HG03439 (cell line): ENCODE measurements around the gene TREX2.

Source experiments
- ATAC-seq: cut with Tn5 transposase; IDR thresholded peaks from one replicate; pipeline ENCODE4 v1.9.1; 2021; ENCODE audit warnings: mild to moderate bottlenecking, moderate library complexity; ENCODE audit not compliant: unreplicated experiment

TREX2 gene

GRCh38 chrX:153457136-153457825 lies 11.4 kb upstream of the TREX2 start:
- ATAC-seq = no peak

DNA sequence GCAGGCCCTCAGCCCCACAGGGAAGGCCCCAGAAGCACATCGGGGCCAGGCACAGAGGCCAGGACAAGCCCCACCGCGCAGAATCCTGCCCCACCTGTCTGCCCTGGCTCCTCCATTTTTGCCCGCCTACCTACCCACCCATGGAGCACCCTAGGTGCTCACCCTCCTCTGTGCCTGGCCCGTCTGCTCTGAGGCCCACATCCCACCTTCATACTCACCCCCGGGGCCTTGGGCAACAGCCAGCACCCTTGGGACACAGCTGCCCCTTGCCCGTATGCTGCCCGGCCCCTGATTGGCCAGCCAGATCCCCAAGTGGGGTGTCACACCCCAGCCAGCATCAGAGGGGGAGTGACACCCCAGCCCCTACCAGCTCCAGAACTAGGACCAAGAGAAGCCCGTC lies 10.8 kb upstream of the TREX2 start:
- no peak for ATAC-seq

DNA sequence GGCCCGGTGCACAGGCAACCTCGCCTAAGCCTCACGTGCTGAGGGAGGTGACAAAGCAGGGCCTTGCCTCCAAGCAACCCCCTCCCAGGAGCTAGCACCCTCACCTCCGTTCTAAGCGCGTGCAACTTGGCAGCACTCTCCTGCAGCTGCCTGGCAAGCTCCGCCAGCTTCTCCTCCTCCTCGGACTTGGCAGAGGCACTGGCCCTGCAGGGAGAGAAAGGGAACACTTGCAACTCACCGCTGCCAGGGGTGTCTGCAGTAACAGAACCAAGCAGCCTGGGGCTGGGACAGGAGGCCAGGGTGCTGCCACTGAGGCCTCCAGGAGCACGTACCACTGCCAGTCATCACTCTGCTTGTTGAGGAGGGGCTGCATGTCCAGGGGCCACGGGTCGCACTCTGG lies 10.3 kb upstream of the TREX2 start:
- no peak for ATAC-seq

DNA sequence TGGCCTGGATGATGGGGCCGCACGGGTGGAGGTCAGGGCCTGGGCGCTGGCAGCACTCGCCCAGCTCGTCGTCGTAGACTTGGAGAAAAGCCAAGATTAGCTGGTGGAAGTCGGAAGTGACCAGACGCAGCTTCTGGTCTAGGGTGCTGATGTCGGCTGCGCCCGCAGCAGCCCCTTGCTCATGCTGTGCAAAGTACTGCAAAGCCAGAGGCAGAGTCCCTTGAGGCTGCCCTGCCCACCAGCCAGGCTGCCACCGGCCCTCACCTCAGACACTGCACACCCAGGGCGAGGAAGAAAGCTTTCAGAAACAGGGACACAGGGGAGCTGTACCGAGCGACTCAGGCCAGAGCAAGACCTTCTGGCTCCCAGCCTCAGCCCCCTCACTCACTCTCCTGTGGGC lies 9.7 kb upstream of the TREX2 start:
- no peak for ATAC-seq

- no peak for ATAC-seq
These were observed 9.2 kb upstream of the TREX2 start for GRCh38 chrX:153454901-153455550.

DNA sequence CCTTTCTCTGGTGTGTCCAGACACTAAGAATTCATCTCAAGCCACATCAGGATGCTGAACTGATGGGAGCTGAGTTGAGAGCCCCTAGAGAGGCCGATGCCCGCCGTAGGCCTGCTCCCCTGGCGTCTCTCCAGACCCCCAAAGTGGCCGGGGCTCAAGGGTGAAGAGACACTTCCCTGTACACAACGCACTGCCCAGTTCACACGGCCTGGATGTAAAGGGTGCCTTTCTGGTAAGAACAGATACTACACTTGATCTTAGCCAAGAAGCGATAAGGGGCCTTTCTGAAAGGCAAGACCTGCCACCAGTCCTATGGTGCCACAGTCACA lies 5.1 kb upstream of the TREX2 start:
- no peak for ATAC-seq

DNA sequence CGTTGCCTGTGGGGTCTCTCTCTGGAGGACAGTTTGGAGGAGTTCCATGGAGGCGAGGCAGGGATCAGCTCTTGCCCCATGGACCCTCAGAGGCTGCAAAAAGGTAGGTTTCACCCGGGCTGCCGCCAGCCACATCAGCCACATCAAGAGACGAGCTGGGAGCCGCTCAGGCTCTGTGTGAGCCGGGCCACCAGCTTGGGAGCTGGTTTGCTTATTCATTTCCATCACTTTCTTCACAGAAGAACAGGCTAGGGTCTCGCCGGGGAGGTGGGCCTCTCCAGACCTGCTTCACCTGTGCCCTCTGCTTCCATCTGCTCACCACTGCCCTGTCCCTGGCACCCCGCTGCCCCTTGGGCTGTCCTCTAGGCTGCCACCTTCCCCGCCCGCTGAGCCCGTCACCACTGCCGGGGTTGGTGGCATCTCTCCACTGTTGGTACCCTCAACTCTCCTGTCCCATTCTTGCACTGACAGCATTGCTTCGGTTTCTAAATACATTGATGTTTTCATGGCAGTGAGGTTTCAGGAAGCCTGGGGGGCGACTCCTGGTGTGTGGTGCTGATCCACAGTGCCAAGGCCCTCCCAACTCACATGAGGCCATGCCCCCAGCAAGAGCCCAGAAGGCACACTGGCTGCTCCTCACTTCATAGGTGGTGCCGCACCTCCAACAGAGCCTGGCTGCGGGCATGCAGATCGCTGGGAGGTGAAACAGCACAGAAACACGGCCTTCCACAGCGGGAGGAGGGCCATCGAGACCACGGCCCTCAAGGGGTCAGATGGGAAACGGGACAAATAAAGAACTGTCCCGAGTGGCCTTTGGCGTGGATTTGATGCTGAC lies 4.5 kb upstream of the TREX2 start:
- no peak for ATAC-seq

- ATAC-seq = no peak
These were observed 3.7 kb upstream of the TREX2 start for GRCh38 chrX:153449368-153450113.

DNA sequence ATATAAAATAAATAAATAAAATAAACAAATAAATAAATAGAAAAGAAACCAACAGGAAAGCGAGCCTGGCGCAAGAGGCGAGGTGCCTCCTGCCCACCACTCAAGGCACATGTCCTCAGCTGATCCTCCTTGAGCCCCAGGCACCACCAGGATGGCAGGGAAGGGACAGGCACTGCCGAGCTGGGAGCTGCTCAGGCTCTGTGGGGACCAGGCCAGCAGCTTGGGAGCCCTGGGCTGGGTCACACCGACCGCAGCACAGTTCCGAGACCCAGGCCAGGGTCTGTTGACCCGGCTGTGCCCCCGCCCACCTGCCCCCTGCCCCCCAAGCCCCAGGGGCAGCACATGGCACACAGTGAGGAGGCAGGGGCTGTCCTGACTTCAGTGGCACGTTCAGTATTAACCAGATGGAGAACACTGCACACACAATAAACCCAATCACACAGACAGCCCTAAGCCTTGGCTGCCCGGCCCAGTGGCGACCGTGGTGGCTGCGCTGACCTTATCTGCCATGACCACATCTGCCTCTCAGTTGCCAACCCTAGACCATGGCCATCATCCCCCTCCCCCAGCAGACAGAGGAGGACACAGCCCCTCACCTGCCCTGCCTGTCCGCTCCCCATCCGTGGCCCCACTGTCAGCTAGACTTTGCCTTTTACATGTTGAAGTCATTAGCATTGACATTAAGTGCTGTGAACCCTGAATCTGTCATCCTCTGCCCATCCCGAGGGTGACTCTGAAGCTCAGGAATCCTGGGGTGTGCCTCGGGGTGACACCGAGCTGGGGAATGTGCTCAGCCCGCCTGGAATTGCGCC lies 2.9 kb upstream of the TREX2 start:
- ATAC-seq = no peak

DNA sequence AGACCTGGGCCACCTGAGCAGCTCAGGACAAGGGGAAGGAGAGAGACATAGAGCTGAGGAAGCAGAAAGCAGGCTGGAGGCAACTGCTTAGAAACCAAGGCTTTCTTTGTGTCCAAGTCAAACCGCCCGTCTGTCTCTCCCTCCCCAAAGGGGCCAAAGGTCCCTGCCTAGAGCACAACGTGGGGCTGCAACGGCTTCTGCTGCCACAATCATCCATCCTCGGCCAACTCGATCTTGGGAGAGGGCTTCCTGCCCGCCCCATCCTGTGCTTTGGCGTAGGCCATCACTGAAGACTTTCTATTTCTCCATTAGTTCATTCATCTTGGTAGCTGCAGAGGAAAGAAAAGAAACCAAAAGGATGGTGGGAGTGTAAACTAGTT lies 1.7 kb upstream of the TREX2 start:
- no peak for ATAC-seq

DNA sequence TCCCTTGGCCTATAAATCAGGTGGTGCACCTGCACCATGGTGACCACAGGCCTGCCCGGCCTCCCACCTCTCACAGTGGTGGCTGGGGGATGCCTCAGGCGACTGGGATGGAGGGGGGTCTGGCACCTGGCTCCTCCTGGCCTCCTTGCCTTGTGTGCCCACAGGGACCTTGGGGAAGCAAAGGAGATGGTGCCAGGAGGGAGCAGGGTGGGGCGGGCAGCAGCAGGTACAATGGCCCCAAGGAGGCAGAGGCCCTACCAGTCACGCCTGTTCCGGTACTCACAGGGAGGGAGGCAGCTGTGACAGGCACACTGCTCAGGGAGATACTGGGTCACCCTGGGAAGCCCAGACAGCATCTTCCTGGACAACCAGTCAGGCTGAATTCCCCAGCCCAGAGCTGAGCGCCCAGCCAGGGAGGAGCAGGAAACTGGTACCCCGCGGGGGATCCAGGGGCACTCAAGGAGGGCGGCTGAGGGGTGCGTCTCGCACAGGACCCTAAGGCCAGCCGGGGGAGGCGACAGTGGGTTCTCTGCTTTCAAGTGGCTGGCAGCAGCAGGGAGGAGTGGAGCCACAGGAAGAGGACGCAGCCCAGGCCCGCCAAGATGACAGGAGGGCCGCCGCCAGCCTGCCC lies 1.2 kb upstream of the TREX2 start:
- no peak for ATAC-seq

GRCh38 chrX:153446636-153446936 lies 730 bp upstream of the TREX2 start:
- ATAC-seq = no peak

- no peak for ATAC-seq
These were observed 575 bp downstream of the TREX2 start for GRCh38 chrX:153445106-153445855.

DNA sequence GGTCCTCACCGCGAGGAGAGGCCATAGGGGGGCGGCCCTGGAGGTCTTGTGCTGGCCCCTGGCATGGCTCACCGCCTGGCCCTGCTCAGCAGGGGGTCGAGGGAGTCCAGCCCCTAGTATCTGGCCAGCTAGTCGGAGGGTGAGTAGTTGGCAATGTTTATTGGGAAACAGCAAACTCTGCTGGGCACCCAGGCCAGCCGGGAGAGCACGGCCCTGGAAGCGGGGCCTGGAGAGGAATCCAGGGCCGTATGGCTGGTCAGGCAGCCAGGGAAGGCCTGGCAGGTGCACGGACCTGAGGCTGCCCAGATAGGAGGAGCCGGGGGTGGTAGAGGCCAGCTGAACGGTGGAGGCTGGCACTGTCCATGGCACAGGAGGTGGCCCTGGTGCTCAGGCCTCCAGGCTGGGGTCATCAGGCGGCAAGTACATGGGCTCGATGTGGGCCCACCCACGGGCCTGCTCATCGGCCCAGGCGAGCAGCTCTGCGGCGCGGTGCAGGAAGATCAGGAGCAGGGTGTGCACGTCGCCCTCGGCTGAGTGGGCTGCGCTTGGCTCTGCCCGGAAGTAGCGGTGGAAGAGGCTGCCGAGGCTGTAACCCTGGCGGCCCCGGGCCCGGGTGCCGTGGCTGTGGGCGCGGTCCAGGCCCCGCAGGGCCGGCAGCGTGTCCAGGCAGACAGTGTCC lies 1.4 kb downstream of the TREX2 start:
- no peak for ATAC-seq

DNA sequence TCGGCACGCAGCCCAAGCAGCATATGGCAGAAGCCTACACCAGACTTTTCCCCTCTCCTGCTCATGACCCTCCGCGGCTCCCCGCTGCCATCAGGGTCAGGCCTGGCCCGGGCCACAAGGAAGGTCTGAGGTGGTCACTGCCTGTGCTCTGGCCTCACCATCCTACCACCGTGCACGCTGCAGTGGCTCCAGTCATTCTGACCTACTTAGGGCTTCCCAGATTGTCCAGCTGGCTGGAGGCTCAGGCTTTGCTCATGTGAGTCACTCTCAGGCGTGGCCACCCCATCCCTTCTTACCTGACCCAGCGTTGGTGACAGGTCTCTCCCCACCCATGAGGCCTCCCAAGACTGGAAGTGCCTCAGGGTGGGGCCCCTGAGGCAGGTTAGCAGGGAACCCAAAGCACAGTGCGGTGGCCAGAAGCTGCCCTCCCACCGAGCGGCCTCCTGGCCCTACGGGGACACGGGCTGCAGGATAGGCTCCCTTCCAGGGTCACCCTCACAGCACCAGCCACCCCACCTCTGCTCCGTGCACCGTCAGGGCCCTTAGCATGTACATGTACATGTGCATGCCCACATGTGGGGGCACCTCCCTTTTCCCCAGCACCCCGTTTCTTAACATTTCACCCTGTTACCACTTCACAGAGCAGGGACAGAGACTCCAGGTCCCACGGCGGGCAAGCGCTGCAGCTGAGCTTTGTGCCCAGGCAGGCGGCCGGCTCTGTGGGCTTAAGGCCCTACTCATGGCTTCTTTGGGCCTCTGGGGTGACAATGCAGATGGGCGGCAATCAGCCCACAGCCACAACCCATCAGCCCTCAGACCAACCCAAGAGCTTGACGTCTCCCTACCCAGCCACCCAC lies 2.2 kb downstream of the TREX2 start:
- ATAC-seq = no peak

DNA sequence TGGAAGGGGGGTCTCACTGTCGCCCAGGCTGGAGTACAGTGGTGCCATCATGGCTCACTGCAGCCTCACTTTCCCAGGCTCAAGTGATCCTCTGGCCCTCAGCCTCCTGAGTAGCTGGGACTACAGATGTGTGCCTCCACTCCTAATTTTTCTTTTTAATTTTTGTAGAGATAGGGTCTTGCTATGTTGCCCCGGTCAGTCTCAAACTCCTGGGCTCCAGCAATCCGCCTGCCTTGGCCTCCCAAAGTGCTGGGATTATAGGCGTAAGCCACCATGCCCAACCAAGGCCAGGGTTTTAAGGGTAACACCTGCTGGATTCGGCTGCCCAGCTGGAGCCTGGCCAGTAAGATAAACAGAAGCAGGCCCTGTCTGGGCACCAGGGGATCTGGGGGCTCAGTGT lies 3.4 kb downstream of the TREX2 start:
- no peak for ATAC-seq

DNA sequence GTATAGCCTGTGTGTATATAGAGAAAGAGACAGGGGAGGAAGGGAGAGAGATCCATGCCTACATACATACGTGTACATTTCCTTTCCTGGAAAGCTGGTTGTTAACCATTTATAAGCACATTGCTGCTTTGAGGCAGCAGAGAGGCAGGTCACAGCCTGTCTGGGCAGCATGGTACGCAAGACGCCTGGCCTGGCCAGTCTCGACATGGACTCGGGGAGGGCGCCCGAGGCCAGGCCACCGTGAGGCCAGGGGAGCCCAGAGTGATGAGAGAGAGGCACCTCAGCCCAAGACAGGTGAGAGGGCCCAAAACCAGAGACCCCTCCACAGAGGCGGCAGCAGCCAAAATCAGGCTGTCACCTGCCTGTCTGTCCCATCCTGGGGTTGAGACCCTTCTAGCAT lies 3.9 kb downstream of the TREX2 start:
- ATAC-seq = no peak

- no peak for ATAC-seq
These were observed 4.6 kb downstream of the TREX2 start for GRCh38 chrX:153441296-153441695.
